ES-I3 (cell line): Measurements from ENCODE around the gene CD81.
"Not testable (repeated sequence)": the region's sequence is repeated elsewhere in the genome, so short reads cannot be mapped to it uniquely, and the experiment has no call there.

ENCODE experiments used
- H3K36me3 ChIP-seq: 2 replicates; pipeline ENCODE4 v1.6.1; 2013; ENCODE audit warnings: mild to moderate bottlenecking, low read length, control low read depth, moderate library complexity; ENCODE audit not compliant: insufficient read depth
- H3K4me1 ChIP-seq: 2 replicates; pipeline ENCODE4 v1.6.1; 2013; ENCODE audit warnings: mild to moderate bottlenecking, control low read depth, low read length; ENCODE audit not compliant: insufficient read depth
- H3K9ac ChIP-seq: 2 replicates; pipeline ENCODE4 v1.6.1; 2013; ENCODE audit warnings: low read depth, mild to moderate bottlenecking, low read length, moderate library complexity
- H3K9me3 ChIP-seq: 2 replicates; pipeline ENCODE4 v1.6.1; 2013; ENCODE audit warnings: mild to moderate bottlenecking, low read length, moderate library complexity; ENCODE audit not compliant: control insufficient read depth, insufficient read depth

CD81 gene

GRCh38 chr11:2376751-2377451 is at the start of gene CD81:
TSS of gene CD81 (plus strand) at chr11:2377310. CDS start at chr11:2377550, 240 bp downstream.
- H3K9me3 ChIP-seq, result no peaks in the 10 kb centered on the region
- peak within 1 kb of the TSS; percentile 88 for H3K9ac ChIP-seq

GRCh38 chr11:2328021-2328420 is 49.1 kb upstream of the CD81 start:
- Histone ChIP-seq H3K4me1 (no peaks in the 10 kb centered on the region), H3K36me3 (no peaks in the 10 kb centered on the region), H3K9me3 (peaks cover 7% of the 10 kb centered on the region), H3K9ac (no peak overlapping the region)

More at GRCh38 chr11:2376751-2377451, at the start of gene CD81:
- peaks cover 4% of the 10 kb centered on the region; the same call in 1 of the 2 replicates for H3K4me1 ChIP-seq
- no peaks in the 10 kb centered on the region for H3K36me3 ChIP-seq

GRCh38 chr11:2328656-2329354 is 48.3 kb upstream of the CD81 start:
- Histone ChIP-seq H3K9ac (no peak overlapping the region), H3K4me1 (no peaks in the 10 kb centered on the region), H3K9me3 (peaks cover 7% of the 10 kb centered on the region), H3K36me3 (no peaks in the 10 kb centered on the region)

GRCh38 chr11:2329551-2329950 is 47.6 kb upstream of the CD81 start:
- H3K4me1 ChIP-seq, result no peaks in the 10 kb centered on the region
- H3K36me3 ChIP-seq, result no peaks in the 10 kb centered on the region
- H3K9ac ChIP-seq, result no peak overlapping the region
- peaks cover 7% of the 10 kb centered on the region for H3K9me3 ChIP-seq

GRCh38 chr11:2330696-2331095 is 46.4 kb upstream of the CD81 start:
- Histone ChIP-seq H3K9me3 (peaks cover 7% of the 10 kb centered on the region), H3K36me3 (no peaks in the 10 kb centered on the region), H3K4me1 (no peaks in the 10 kb centered on the region), H3K9ac (no peak overlapping the region)

GRCh38 chr11:2331404-2331803 is 45.7 kb upstream of the CD81 start:
- Histone ChIP-seq H3K36me3 (no peaks in the 10 kb centered on the region), H3K9me3 (peaks cover 7% of the 10 kb centered on the region), H3K9ac (no peak overlapping the region), H3K4me1 (no peaks in the 10 kb centered on the region)

GRCh38 chr11:2332569-2332968 is 44.5 kb upstream of the CD81 start:
- not testable (repeated sequence) for H3K9me3 ChIP-seq, H3K9ac ChIP-seq, H3K36me3 ChIP-seq, H3K4me1 ChIP-seq

GRCh38 chr11:2333486-2334205 is 43.5 kb upstream of the CD81 start:
- not testable (repeated sequence) for H3K36me3 ChIP-seq, H3K9ac ChIP-seq, H3K9me3 ChIP-seq
- peaks cover 14% of the 10 kb centered on the region for H3K4me1 ChIP-seq

- peaks cover 19% of the 10 kb centered on the region for H3K4me1 ChIP-seq
- not testable (repeated sequence) for H3K36me3 ChIP-seq, H3K9ac ChIP-seq, H3K9me3 ChIP-seq
Observed at GRCh38 chr11:2335286-2335685, 41.8 kb upstream of the CD81 start.

GRCh38 chr11:2338760-2339159 is 38.4 kb upstream of the CD81 start:
- H3K36me3 ChIP-seq, H3K9ac ChIP-seq, H3K9me3 ChIP-seq: not testable (repeated sequence)
- H3K4me1 ChIP-seq, result peaks cover 19% of the 10 kb centered on the region

- Histone ChIP-seq H3K36me3 (no peaks in the 10 kb centered on the region), H3K9me3 (no peaks in the 10 kb centered on the region), H3K4me1 (peaks cover 14% of the 10 kb centered on the region), H3K9ac (no peak overlapping the region)
Observed at GRCh38 chr11:2342557-2342956, 34.6 kb upstream of the CD81 start.

GRCh38 chr11:2342981-2343380 is 34.1 kb upstream of the CD81 start:
- no peaks in the 10 kb centered on the region for H3K9me3 ChIP-seq
- no peaks in the 10 kb centered on the region for H3K36me3 ChIP-seq
- H3K9ac ChIP-seq, result no peak overlapping the region
- peaks cover 11% of the 10 kb centered on the region for H3K4me1 ChIP-seq

- no peaks in the 10 kb centered on the region for H3K36me3 ChIP-seq
- 0 out of 2 replicates have a peak, but pooled peaks cover 2% of the 10 kb centered on the region for H3K9me3 ChIP-seq
- H3K4me1 ChIP-seq, result peaks cover 6% of the 10 kb centered on the region
- no peak overlapping the region for H3K9ac ChIP-seq
Observed at GRCh38 chr11:2343502-2343901, 33.6 kb upstream of the CD81 start.

GRCh38 chr11:2345050-2345449 is 32.1 kb upstream of the CD81 start:
- H3K36me3 ChIP-seq, result no peaks in the 10 kb centered on the region
- no peaks in the 10 kb centered on the region for H3K4me1 ChIP-seq
- peaks cover 9% of the 10 kb centered on the region; the same call in 1 of the 2 replicates for H3K9me3 ChIP-seq
- no peak overlapping the region for H3K9ac ChIP-seq
